Measurements from ENCODE around the gene RCCD1.

RCCD1 gene

GRCh38 chr15:90942354-90943120, 12.1 kb upstream of the RCCD1 start:
- DNase-seq (ENCODE audit: low read depth in 2 of 2): no peak

- no peak for DNase-seq (ENCODE audit: low read depth in 2 of 2)
These were observed 9.6 kb upstream of the RCCD1 start for GRCh38 chr15:90945091-90945490.

- no peak for DNase-seq (ENCODE audit: low read depth in 2 of 2)
These were observed 8.1 kb upstream of the RCCD1 start for GRCh38 chr15:90946538-90946937.

- DNase-seq (ENCODE audit: low read depth in 2 of 2): no peak
These were observed 7.6 kb upstream of the RCCD1 start for GRCh38 chr15:90946941-90947576.

- DNase-seq (ENCODE audit: low read depth in 2 of 2): no peak
These were observed 6.9 kb upstream of the RCCD1 start for GRCh38 chr15:90947577-90948357.

- DNase-seq (ENCODE audit: low read depth in 2 of 2): no peak
These were observed 6.2 kb upstream of the RCCD1 start for GRCh38 chr15:90948506-90948905.

GRCh38 chr15:90949979-90950675, 4.6 kb upstream of the RCCD1 start:
- no peak for DNase-seq (ENCODE audit: low read depth in 2 of 2)

GRCh38 chr15:90950676-90951075, 4.0 kb upstream of the RCCD1 start:
- no peak for DNase-seq (ENCODE audit: low read depth in 2 of 2)

GRCh38 chr15:90952901-90953677, 1.6 kb upstream of the RCCD1 start:
- DNase-seq (ENCODE audit: low read depth in 2 of 2): no peak

- no peak for DNase-seq (ENCODE audit: low read depth in 2 of 2)
These were observed 555 bp upstream of the RCCD1 start for GRCh38 chr15:90953947-90954711.

GRCh38 chr15:90955624-90956273, 1.1 kb downstream of the RCCD1 start:
- DNase-seq (ENCODE audit: low read depth in 2 of 2): no peak

GRCh38 chr15:90956274-90957030, 1.8 kb downstream of the RCCD1 start:
- DNase-seq (ENCODE audit: low read depth in 2 of 2): peak; percentile 33 to 37

GRCh38 chr15:90957031-90957790, 2.5 kb downstream of the RCCD1 start:
- no peak for DNase-seq (ENCODE audit: low read depth in 2 of 2)

- DNase-seq (ENCODE audit: low read depth in 2 of 2): no peak
These were observed 3.1 kb downstream of the RCCD1 start for GRCh38 chr15:90957791-90958190.

GRCh38 chr15:90959028-90959595, 4.4 kb downstream of the RCCD1 start:
- DNase-seq (ENCODE audit: low read depth in 2 of 2): no peak

GRCh38 chr15:90959894-90960293, 5.2 kb downstream of the RCCD1 start:
- no peak for DNase-seq (ENCODE audit: low read depth in 2 of 2)

- no peak for DNase-seq (ENCODE audit: low read depth in 2 of 2)
These were observed 5.8 kb downstream of the RCCD1 start for GRCh38 chr15:90960298-90961091.

All from stimulated activated CD8-positive, alpha-beta memory T cell treated with anti-CD3 and anti-CD28 coated beads, Interleukin-7, amount 100 ng/mL, for 1 hour (primary cell).